ENCODE data around the gene AOPEP.
A peak's percentile ranks its signal among the peaks of the same experiment; 100 is the strongest.
"Not testable (repeated sequence)": the region's sequence is repeated elsewhere in the genome, so short reads cannot be mapped to it uniquely, and the experiment has no call there.

AOPEP gene

DNA sequence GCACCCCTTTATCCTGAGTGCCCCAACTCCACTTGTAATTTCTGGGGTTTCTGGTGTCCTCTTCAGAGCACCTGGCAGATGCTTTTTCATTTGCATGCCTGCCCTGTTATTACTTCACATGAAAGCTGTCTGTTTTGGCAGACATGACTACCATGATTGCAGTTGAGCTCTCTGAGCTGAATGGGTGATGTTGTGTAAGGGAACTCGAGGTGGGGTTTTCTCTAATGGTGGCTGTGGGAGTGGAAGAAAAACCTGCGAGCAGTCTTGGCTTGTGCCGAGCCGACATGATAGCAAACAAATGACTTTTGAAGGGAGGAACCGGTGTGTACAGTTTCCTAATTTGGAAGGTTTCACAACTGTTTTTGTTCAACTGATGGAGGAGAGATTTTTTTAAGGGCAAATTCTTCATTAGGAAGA, 196.2 kb downstream of the AOPEP start:
- DNase-seq (ENCODE audit: low read depth, low spot score) = no peak
- peak overlapping the region; percentile 71 for H3K27ac ChIP-seq

DNA sequence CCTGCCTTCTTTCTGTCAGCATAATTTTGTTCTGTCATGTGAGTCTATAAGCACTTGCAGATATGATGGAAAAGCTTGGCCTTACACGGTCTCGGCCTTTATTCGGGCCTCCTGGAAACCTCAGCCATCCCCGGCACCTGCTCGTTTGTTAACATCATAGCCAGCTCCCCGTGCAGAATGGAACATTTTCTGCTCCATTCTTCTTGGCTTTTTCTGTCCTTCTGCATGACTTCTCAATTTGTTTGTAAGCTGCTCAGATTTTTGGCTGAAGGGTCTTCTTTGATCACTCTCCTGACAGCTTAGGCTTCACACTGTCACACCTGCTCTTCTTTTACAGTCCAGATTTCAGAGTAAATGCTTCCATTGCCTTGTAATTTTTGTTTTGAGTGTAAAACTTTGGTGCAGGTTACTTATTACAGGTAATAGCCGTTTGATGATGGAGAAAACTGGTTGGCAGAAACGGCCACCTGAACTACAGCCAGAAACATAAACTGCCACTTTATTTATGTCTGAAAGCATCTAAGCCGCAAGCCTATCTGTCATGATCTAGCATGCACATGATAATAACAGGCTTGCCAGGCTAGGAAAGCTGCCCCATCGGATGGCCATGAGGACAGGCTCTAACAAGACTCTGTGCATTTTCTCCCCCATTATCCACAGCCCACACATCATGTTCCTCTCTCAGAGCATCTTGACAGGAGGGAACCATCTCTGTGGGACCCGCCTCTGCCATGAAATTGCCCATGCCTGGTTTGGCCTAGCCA, 197.0 kb downstream of the AOPEP start:
- no peak for DNase-seq (ENCODE audit: low read depth, low spot score)
- peak overlapping the region; percentile 71 for H3K27ac ChIP-seq

DNA sequence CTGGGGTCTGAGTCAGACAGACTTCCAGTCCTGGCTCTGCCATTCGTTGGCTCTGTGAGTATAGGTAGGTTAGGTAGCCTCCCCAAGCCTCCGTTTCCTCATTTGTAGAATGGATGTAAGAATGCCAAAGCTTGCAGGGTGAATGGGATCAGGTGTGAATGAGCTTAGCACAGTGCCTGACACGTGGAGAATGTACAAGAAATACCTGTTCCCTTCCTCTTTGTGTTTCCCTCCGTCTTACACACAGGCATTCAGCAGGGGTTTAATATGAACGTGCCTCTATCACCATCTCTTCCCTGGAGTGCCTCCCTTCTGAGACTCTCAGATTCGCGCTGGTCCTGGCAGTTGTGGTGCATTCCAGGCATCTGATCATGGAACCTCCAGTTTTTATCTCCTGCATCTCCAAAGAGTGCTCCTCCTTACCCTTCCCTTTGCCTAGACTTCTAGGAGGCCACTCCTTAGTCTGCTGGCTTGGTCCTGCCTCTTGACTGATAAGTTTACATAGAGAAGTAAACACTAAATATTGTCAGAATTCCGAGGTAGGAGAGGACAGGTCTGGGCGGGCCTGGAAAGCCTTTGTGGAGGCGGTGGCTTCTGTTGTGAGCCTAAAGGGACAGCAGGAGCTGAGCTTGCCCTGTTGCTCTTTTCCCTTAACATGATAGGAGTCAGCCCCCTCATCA, 199.4 kb downstream of the AOPEP start:
- H3K27ac ChIP-seq = peak overlapping the region; percentile 45
- no peak for DNase-seq (ENCODE audit: low read depth, low spot score)

DNA sequence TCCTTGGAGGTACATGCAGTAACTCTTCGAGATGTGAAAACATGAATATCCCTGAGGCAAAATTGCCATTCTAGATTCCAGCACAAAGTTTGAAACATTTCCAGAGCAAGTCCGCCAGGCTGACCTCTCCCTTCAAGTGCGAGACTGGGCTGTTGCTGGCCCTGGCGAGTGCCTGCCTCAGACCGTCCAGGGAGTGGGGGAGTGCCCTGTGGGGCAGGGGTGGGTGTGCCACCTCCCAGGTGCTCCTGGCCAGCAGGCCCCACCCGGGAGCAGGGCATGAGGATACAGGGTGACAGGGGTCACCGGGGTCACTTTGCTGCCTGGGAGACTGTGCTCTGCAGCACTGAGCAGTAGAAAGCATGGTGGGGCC, 199.9 kb downstream of the AOPEP start:
- DNase-seq (ENCODE audit: low read depth, low spot score) = no peak
- H3K27ac ChIP-seq = peak overlapping the region; percentile 45

DNA sequence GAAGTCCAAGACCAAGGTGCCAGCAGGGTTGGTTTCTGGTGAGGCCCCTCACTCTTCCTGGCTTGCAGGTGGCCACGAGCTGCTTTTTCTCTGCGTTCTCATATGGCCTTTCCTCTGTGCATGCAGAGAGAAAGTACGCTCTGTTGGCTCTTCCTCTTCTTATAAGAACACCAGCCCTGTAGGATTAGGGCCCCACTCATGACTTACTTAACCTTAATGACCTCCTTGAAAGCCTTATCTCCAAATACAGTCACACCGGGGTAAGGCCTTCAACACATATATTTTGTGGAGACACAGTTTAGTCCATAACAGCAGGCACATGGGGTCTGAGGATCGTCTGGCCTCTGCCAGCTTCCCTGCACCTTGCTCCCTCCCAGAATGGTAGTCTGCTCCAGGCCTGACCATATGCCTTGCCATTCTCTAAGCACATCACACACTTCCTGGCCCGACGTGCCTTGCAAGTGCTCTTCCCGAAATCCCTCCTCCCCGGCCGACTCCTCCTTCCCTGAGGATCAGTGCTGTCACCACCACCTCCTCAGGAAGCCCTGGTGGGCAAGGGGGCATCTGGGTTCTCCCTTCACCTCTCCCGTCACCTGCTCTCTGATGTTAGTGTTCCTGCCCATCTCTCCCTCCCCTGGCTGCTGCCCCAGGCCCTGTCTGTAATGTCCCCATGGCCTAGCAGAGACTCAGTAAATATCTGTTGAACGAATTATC, 200.7 kb downstream of the AOPEP start:
- no peak for DNase-seq (ENCODE audit: low read depth, low spot score)
- no peak overlapping the region for H3K27ac ChIP-seq

DNA sequence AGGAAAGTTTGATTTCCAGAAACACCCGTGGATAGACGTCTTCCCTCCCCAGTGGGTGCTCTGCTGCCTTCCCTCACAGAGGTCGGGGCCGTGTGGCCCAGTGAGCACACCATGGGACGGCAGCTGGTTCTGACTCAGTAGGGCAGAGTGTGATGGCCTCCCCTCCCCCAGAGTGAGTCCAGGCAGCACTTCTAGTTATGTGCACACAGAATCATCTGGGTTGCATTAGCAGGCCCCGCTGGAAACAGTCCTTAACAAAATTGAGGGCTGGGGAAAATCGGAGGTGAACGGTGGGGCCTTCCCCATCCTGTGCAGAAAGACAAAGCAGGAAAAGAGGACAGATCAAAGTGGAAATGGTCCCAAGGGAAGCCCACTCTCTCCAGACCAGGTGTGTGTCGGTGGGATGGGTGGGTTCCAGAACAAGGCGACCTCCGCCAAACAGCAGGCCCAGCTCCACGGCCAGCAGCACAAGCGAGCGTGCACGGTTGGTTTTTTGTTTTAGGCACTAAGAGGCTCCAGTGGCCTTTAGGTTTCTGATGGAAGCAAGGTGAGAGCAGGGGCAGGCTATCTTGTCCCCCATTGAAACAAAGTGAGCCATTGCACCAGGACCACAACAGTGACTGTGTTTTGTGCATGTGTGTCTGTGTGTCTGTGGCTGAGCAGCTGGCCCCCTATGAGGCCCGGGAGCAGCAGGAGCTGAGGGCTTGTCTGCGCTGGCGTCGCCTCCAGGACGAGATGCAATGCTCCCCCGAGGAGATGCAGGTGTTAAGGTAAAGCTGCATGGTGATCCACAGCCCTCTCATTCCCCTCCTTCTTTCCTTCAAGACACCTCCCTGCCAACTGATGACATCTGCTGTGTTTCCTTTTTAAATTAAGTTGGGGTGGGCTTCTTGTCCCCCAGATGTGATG, 201.5 kb downstream of the AOPEP start:
- H3K27ac ChIP-seq = no peak overlapping the region
- DNase-seq (ENCODE audit: low read depth, low spot score) = no peak

DNA sequence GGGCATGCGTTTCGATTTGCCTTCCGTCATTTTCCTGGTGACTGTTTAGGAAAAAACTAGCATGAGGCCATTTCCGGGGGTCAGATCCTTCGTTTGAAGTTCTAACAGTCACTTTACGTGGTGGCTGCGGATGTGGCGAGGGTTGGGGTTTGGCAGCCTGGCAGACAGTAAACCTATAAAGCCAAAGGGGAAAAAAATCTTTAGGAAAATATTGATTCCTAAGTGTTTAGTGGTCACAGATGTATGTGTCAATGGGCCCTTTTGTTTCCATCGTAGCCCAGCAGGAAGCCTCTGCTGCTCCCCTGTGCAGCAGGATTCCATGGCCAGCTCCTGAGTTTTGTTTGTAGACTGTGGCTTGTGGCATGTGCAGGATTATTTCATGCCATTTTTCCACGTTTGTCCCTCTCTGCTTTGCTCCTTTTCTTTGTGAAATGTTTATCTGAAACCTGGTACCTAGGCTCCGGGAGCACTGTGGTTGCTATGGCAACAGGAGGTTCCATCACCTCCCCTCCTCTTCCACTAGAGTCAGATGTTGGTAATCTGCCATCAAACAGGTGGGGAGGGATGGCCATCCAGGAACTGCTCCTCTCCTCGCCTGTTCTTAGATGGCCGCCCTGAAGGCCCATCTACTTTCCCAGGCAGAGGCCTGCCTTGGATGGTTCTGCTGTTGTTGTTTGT, 202.3 kb downstream of the AOPEP start:
- peak overlapping the region; percentile 34 for H3K27ac ChIP-seq

DNA sequence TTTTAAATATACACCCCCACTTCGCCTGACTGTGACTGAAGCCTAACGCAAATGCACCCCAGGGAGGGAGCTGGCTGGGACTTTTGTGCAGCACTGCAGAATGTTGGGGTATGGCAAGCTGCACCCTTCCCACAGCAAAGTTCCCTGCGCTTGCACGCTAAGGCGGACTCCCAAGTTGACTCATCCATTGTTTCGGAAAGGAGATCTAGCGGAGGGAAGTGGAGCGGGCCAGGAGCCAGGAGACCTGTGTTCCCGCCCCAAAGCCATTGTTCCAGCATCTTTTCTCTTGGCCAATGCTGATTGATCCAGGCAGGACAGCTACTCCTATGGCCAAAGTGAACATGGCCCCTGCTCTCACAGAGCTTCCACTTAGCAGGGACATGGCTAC, 202.9 kb downstream of the AOPEP start:
- H3K27ac ChIP-seq = peak overlapping the region; percentile 34
- DNase-seq (ENCODE audit: low read depth, low spot score) = no peak

More for the DNA sequence above, 202.3 kb downstream of the AOPEP start:
- no peak for DNase-seq (ENCODE audit: low read depth, low spot score)

DNA sequence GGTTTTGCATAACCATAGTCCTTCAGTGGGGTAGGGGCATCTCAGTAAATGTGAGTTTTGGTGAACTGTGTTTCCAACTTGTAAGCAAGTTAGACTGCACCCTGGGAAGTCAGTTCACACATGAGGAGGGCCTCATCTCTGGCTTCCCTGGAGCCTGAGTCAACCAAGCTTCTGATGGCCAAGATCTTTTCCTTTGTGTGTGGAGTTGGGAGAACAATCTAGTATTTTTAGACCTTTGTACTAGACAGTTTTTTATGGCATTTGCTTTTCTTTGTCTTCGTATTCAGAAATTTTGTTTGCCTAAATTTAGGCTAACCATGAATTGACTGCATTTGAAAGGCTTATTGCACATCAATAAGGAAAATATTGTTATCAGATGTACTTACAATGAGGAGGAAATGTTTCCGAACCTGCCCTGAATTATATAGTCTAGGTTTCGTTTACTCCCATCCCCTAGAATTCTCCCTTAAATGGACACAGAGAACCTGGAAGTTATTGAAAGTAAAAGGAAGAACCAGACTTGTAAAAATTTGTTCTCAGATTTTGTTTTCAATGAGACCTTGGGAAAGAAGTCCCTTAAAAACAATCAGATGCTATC, 204.6 kb downstream of the AOPEP start:
- no peak for DNase-seq (ENCODE audit: low read depth, low spot score)
- H3K27ac ChIP-seq = no peak overlapping the region

DNA sequence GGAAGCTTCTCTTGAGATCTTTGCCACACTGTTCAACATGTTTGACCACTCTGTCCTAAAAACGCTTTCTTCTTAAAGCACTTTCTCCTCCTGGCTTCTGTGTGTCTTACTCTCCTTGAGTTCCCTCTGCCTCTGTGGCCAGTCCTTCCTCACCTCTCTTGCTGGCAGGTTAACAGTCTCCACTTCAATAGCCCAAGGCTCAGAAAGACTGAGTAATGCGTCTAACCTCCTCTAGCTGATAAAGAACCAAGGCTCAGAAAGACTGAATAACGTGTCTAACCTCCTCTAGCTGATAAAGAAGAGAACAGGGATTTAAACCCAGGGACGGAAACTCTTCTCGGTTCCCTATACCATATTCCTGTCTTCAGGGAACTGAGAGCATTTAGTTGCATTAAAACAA, 205.2 kb downstream of the AOPEP start:
- DNase-seq (ENCODE audit: low read depth, low spot score) = no peak
- no peak overlapping the region for H3K27ac ChIP-seq

DNA sequence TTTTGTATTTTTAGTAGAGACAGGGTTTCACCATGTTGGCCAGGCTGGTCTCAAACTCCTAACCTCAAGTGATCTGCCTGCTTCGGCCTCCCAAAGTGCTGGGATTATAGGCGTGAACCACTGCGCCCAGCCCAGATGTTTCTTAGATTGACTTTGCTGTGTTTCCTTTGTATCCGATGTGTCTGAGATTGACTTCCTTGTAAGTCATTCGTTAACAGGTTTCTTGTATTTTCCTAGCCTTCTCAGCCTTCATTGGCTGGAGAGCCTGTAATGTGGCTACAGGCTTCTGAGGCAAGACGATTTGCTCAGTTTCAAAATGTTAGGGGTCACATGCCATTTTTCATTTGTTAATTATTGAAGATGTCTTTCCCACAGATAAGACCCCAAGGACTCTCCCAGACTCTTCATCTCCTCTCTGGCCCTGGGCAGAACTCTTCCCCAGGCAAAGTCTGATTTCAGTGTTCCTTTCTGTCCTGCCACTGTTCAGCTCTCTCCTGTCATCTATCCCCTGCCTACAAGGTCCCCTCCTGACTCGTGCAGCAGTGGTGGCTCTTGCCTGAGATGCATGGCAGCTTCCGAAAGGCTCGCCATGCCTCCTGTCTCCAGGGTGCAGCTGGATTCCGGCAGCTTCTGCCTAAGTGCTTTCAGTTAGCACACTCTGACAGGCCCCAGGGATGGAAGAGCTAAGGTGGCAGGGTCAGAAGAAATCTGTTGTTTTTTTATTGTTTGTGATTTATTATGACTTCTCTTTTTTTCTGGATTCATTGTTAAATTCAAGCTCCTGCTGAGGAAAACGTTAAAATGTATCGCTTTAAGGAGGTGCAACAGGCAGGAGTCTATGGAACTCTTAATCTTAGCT, 206.4 kb downstream of the AOPEP start:
- H3K27ac ChIP-seq = no peak overlapping the region
- no peak for DNase-seq (ENCODE audit: low read depth, low spot score)

DNA sequence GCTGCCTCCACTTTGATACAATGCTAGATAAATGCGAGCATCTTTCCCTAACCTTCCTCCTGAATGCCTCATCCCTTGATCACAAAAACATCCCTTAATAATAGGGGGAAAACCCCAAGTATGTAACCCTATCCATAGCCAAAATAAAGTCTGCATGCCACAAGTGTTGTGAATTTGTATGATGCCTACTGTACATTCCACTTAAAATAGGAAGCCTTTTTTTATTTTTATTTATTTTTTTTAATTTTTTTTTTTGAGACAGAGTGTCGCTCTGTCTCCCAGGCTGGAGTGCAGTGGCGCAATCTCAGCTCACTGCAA, 207.0 kb downstream of the AOPEP start:
- DNase-seq (ENCODE audit: low read depth, low spot score) = no peak
- no peak overlapping the region for H3K27ac ChIP-seq

DNA sequence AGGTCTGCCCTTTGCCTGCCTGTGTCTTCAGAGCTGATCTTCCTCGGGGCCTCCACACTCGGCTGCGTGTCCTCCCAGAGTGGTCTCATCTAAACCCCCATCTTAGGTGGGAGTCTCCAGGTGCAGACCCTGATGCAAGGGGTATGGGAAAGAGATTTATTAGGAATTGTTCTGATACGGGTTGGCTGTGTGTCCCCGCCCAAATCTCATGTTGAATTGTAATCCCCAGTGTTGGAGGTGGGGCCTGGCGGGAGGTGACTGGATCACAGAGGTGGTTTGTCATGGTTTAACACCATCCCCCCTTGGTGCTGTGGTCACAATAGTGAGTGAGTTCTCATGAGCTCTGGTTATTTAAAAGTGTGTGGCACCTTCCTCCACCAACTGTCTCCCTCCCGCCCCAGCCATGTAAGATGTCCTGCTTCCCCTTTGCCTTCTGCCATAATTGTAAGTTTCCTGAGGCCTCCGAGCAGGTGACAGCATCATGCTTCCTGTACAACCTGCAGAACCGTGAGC, 208.4 kb downstream of the AOPEP start:
- no peak for DNase-seq (ENCODE audit: low read depth, low spot score)
- no peak overlapping the region for H3K27ac ChIP-seq

DNA sequence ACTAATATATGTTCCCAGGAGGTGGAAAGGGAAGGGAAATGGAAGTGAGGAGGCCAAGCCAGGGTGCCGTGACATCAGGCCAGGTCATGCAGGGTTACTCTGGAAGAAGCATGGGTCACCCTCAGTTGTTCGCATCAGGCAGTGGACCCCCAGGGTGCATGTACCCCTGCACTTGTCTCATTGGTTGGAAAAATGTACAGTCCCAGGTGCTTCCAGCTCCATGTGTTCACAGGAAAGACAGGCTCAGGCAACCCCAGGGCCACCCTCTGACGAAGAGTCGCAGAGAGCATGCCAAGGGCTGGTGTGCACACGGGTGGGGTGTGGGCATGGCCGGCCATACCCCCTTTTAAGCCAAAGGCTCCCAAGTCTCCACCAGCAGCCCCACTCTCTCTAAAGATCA, 208.9 kb downstream of the AOPEP start:
- no peak for DNase-seq (ENCODE audit: low read depth, low spot score)
- H3K27ac ChIP-seq = no peak overlapping the region

DNA sequence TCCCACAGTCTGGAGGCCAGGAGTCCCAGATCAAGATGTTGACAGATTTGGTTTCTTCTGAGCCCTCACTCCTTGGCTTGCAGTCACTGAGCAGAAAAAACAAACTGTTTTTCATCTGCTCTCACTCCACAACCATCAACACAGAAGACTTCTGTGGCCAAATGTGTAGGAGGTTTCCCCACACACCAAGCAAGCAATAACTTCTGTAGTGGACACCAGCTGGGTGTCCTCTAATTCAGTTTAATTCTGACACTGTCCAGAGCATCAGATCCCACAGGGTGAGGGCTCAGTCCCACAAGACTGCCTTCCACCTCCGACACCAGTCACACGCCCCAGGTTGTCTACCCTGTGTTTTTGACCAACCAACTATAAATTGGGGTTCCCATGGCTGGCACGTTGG, 209.9 kb downstream of the AOPEP start:
- DNase-seq (ENCODE audit: low read depth, low spot score) = no peak
- no peak overlapping the region for H3K27ac ChIP-seq

DNA sequence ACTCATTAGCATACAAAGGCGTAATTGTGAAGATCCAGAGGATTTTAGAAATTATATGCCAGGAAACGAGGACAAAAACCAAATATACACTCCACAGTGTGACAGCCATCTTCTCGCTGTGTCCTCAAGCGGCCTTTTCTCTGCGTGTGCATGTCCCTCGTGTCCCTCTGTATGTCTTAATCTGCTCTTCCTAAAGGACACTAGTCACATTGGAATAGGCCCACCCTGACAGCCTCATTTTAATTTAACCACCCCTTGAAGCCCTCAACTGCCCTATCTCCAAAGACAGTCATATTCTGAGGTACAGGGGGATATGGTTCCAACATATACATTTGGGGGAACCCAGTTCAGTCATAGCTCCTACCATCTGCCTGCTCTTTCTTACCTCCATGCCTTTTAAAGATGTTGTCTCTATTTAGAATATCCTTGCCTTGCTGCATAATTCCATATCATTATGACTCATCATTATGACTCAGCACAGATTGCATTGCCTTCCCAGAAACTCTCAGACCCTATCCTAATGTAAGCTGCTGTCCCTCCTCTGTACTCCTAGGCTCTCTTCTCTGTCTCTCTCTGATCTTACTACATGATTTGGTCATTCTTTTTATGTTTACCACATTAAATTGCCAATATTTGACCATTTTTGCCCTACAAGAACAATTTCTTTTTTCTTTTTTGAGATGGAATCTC, 210.9 kb downstream of the AOPEP start:
- no peak overlapping the region for H3K27ac ChIP-seq
- DNase-seq (ENCODE audit: low read depth, low spot score) = no peak

DNA sequence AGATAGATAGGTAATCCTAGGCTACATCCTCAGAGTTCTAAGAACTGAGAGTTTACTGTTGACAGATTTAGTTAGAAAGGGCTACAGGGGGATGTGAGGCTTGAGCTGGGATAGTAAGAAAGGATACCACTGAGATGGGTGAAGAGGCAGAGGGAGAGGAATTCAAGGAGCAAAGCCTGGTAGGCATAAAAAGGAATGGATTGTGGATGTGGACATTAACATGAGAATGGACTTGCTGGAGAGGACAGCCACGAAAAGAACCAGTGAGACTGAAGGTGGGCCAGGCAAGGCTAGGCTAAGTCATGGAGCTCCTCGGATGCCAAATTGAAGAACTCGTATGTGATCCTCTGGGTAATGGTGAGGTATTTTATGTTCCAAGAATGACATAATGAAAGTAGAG, 211.9 kb downstream of the AOPEP start:
- H3K27ac ChIP-seq = no peak overlapping the region
- no peak for DNase-seq (ENCODE audit: low read depth, low spot score)

DNA sequence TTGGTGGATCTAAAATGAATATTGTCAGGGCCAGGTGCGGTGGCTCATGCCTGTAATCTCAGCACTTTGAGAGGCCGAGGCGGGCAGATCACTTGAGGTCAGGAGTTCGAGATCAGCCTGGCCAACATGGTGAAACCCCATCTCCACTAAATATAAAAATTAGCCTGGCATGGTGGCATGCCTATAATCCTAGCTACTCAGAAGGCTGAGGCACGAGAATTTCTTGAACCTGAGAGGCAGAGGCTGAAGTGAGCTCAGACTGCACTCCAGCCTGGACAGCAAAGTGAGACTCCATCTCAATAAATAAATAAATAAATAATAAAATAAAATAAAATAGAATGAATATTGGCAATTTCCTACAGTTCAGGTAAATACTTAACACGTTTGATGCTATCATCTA, 213.8 kb downstream of the AOPEP start:
- DNase-seq (ENCODE audit: low read depth, low spot score); H3K27ac ChIP-seq: not testable (repeated sequence)
